ENCODE measurements around the gene CD82.

Gene CD82

GRCh38 chr11:44574610-44575287 lies 9.3 kb downstream of the CD82 start:
- no peak for DNase-seq (ENCODE audit: extremely low read depth in 1 of 2, low read depth in 1 of 2)

GRCh38 chr11:44575288-44575672 lies 9.8 kb downstream of the CD82 start:
- peak in 1 of 2 donors; percentile 64 for DNase-seq (ENCODE audit: extremely low read depth in 1 of 2, low read depth in 1 of 2)

- DNase-seq (ENCODE audit: extremely low read depth in 1 of 2, low read depth in 1 of 2), result no peak
These were observed 10.5 kb downstream of the CD82 start for GRCh38 chr11:44575962-44576361.

GRCh38 chr11:44576656-44577055 lies 11.2 kb downstream of the CD82 start:
- DNase-seq (ENCODE audit: extremely low read depth in 1 of 2, low read depth in 1 of 2), result no peak

- no peak for DNase-seq (ENCODE audit: extremely low read depth in 1 of 2, low read depth in 1 of 2)
These were observed 11.9 kb downstream of the CD82 start for GRCh38 chr11:44577231-44577830.

- no peak for DNase-seq (ENCODE audit: extremely low read depth in 1 of 2, low read depth in 1 of 2)
These were observed 12.8 kb downstream of the CD82 start for GRCh38 chr11:44578279-44578678.

- DNase-seq (ENCODE audit: extremely low read depth in 1 of 2, low read depth in 1 of 2), result no peak
These were observed 13.9 kb downstream of the CD82 start for GRCh38 chr11:44579302-44579761.

GRCh38 chr11:44580701-44581100 lies 15.2 kb downstream of the CD82 start:
- no peak for DNase-seq (ENCODE audit: extremely low read depth in 1 of 2, low read depth in 1 of 2)

GRCh38 chr11:44581246-44581645 lies 15.8 kb downstream of the CD82 start:
- DNase-seq (ENCODE audit: extremely low read depth in 1 of 2, low read depth in 1 of 2), result no peak

GRCh38 chr11:44582641-44583352 lies 17.3 kb downstream of the CD82 start:
- no peak for DNase-seq (ENCODE audit: extremely low read depth in 1 of 2, low read depth in 1 of 2)

- DNase-seq (ENCODE audit: extremely low read depth in 1 of 2, low read depth in 1 of 2), result no peak
These were observed 17.8 kb downstream of the CD82 start for GRCh38 chr11:44583353-44583669.

GRCh38 chr11:44585421-44585820 lies 20.0 kb downstream of the CD82 start:
- DNase-seq (ENCODE audit: extremely low read depth in 1 of 2, low read depth in 1 of 2), result no peak

- DNase-seq (ENCODE audit: extremely low read depth in 1 of 2, low read depth in 1 of 2), result no peak
These were observed 23.8 kb downstream of the CD82 start for GRCh38 chr11:44589301-44589700.

- DNase-seq (ENCODE audit: extremely low read depth in 1 of 2, low read depth in 1 of 2), result no peak
These were observed 25.3 kb downstream of the CD82 start for GRCh38 chr11:44590769-44591168.

- DNase-seq (ENCODE audit: extremely low read depth in 1 of 2, low read depth in 1 of 2), result no peak
These were observed 26.1 kb downstream of the CD82 start for GRCh38 chr11:44591557-44591956.

GRCh38 chr11:44592125-44592940 lies 26.9 kb downstream of the CD82 start:
- DNase-seq (ENCODE audit: extremely low read depth in 1 of 2, low read depth in 1 of 2), result no peak

GRCh38 chr11:44593251-44593650 lies 27.8 kb downstream of the CD82 start:
- DNase-seq (ENCODE audit: extremely low read depth in 1 of 2, low read depth in 1 of 2), result no peak

GRCh38 chr11:44595006-44595405 lies 29.5 kb downstream of the CD82 start:
- no peak for DNase-seq (ENCODE audit: extremely low read depth in 1 of 2, low read depth in 1 of 2)

GRCh38 chr11:44595964-44596381 lies 30.5 kb downstream of the CD82 start:
- DNase-seq (ENCODE audit: extremely low read depth in 1 of 2, low read depth in 1 of 2), result no peak

GRCh38 chr11:44596525-44597276 lies 31.2 kb downstream of the CD82 start:
- peak in 1 of 2 donors; percentile 62 for DNase-seq (ENCODE audit: extremely low read depth in 1 of 2, low read depth in 1 of 2)

Data from stimulated activated CD8-positive, alpha-beta memory T cell treated with anti-CD3 and anti-CD28 coated beads, Interleukin-7, amount 100 ng/mL, for 48 hours (primary cell).